Measurements from ENCODE around the gene PROX2. TPM values are rescaled to one million over a fixed set of nuclear protein-coding genes. Genes with fewer than 3 reads are reported as not detected.
A peak's percentile ranks its signal among the peaks of the same experiment; 100 is the strongest.

Gene PROX2
- total RNA-seq, 4 donors from 2014 or later = not detected

GRCh38 chr14:74917178-74917543 is 41.2 kb upstream of the PROX2 start:
- Histone ChIP-seq H3K36me3 (no peaks in the 10 kb centered on the region), H3K9me3 (no peaks in the 10 kb centered on the region), H3K27me3 (no peaks in the 10 kb centered on the region), H3K4me3 (no peak overlapping the region), H3K4me1 (peaks cover 0 to 52% (median 25%) of the 10 kb centered on the region in 4 donors), H3K27ac (peak overlapping the region in 3 of 4 donors; percentile 43 to 72 (median 71))
- no peak for DNase-seq (ENCODE audit: low spot score in 2 of 2)
- WGBS, 2 donors = 81 to 84% methylated on average over 5 of the region's 5 CpGs
- TF ChIP-seq POLR2A (IDR thresholded peaks at IDR 0.05) = no peak
- TF ChIP-seq CTCF (IDR thresholded peaks at IDR 0.05) = no peak
- TF ChIP-seq EP300 (IDR thresholded peaks at IDR 0.05) = no peak

DNA sequence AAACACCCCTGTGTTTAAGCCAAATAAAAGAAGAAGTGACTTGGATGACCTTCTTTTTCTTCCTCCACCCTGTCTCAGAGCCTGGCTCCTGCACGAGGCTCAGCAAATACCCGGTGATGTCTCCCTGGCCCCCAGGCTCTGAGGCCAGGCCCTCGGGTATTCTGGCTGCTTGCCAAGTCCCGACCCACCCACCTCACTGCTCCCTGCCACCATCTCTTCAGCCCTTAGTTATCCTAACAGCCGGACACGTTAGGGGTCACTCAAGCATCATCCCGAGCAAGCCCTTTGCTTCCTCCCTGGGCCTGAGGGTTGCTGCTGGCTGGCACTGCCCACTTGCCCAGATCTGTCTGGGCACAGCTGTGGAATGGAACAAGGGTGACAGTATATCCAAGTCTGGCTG is 39.9 kb upstream of the PROX2 start:
- TF ChIP-seq CTCF (IDR thresholded peaks at IDR 0.05) = no peak
- no peak for TF ChIP-seq POLR2A (IDR thresholded peaks at IDR 0.05)
- TF ChIP-seq EP300 (IDR thresholded peaks at IDR 0.05) = no peak
- Histone ChIP-seq H3K27ac (peak overlapping the region in 2 of 4 donors; percentile 71 to 72), H3K9me3 (no peaks in the 10 kb centered on the region), H3K4me1 (peaks cover 0 to 52% (median 25%) of the 10 kb centered on the region in 4 donors), H3K27me3 (no peaks in the 10 kb centered on the region), H3K4me3 (no peak overlapping the region), H3K36me3 (no peaks in the 10 kb centered on the region)
- WGBS, 2 donors = 25 to 26% methylated on average over 7 of the region's 7 CpGs
- no peak for DNase-seq (ENCODE audit: low spot score in 2 of 2)

DNA sequence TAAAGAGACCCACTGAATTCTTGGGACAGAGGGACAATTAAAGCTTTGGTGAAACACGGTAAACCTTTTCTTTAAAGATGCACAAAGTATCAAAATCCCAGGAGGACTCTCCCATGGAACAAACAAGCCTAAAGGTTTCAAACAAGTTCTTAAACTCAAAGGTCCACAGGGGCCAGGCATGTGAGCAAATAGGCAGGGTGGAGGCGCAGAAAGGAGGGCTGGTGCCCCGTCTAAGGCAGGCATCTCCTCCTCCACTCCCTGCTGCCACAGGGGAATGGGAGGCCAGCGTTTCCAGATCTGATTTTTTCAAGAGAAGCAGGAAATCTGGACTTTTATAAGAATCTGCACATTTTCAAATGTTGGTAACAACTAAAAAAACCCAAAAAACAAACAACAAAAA is 39.5 kb upstream of the PROX2 start:
- WGBS, 2 donors = 38 to 73% methylated on average over 4 of the region's 4 CpGs
- Histone ChIP-seq H3K4me3 (no peak overlapping the region), H3K27ac (peak overlapping the region in 2 of 4 donors; percentile 71 to 72), H3K27me3 (no peaks in the 10 kb centered on the region), H3K4me1 (peaks cover 0 to 52% (median 25%) of the 10 kb centered on the region in 4 donors), H3K9me3 (no peaks in the 10 kb centered on the region), H3K36me3 (no peaks in the 10 kb centered on the region)
- DNase-seq (ENCODE audit: low spot score in 2 of 2) = no peak
- no peak for TF ChIP-seq EP300 (IDR thresholded peaks at IDR 0.05)
- TF ChIP-seq CTCF (IDR thresholded peaks at IDR 0.05) = no peak
- TF ChIP-seq POLR2A (IDR thresholded peaks at IDR 0.05) = no peak

DNA sequence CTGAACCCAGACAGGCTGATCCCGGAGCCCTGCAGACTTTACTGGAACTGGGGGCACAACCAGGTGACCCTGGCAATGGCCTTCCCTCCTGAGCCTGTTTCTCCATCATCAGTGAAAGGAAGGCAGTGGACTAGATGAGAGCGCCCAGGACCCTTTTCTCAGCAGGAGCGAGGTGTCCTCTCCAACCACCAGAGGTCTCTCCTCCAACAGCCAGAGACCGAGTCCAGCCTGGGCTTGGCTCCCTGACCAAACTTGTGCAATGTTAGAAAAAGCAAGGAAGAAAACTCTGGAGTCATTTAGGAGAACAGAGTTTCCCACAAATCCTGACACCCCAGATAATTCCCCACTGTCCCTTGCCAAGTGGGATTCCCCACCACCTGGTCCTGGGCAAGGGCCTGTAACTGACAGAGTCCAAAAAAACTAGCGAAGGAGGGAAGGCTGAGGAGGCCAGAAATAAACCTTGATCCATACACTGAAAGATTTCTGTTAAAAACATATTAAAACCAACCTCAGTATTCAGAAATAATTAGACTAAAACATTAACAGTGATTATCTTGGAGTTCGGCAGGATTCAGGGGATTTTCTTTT is 38.1 kb upstream of the PROX2 start:
- TF ChIP-seq CTCF (IDR thresholded peaks at IDR 0.05) = peak; percentile 58 to 82 (median 77)
- no peak for TF ChIP-seq POLR2A (IDR thresholded peaks at IDR 0.05)
- TF ChIP-seq EP300 (IDR thresholded peaks at IDR 0.05) = peak in 1 of 2 donors; percentile 67
- WGBS, 2 donors = 25 to 36% methylated on average over 6 of the region's 6 CpGs
- DNase-seq (ENCODE audit: low spot score in 2 of 2) = peak; percentile 68 to 81
- H3K36me3 ChIP-seq = no peaks in the 10 kb centered on the region
- peak overlapping the region in 3 of 4 donors; percentile 20 to 80 (median 72) for H3K27ac ChIP-seq
- H3K4me3 ChIP-seq = no peak overlapping the region
- no peaks in the 10 kb centered on the region for H3K27me3 ChIP-seq
- peaks cover 0 to 52% (median 25%) of the 10 kb centered on the region in 4 donors for H3K4me1 ChIP-seq
- H3K9me3 ChIP-seq = no peaks in the 10 kb centered on the region

- 64 to 69% methylated on average over 5 of the region's 5 CpGs for WGBS, 2 donors
- TF ChIP-seq EP300 (IDR thresholded peaks at IDR 0.05) (no peak), CTCF (IDR thresholded peaks at IDR 0.05) (no peak), POLR2A (IDR thresholded peaks at IDR 0.05) (no peak)
- Histone ChIP-seq H3K27ac (peak overlapping the region in 2 of 4 donors; percentile 72 to 80), H3K27me3 (no peaks in the 10 kb centered on the region), H3K9me3 (no peaks in the 10 kb centered on the region), H3K36me3 (no peaks in the 10 kb centered on the region), H3K4me3 (no peak overlapping the region), H3K4me1 (peaks cover 0 to 51% (median 25%) of the 10 kb centered on the region in 4 donors)
- DNase-seq (ENCODE audit: low spot score in 2 of 2) = no peak
Observed at GRCh38 chr14:74913393-74913910, 37.5 kb upstream of the PROX2 start.
